ENCODE results near the gene LAMP1.
"Not testable (repeated sequence)": the region's sequence is repeated elsewhere in the genome, so short reads cannot be mapped to it uniquely, and the experiment has no call there.

Gene LAMP1, protein sequence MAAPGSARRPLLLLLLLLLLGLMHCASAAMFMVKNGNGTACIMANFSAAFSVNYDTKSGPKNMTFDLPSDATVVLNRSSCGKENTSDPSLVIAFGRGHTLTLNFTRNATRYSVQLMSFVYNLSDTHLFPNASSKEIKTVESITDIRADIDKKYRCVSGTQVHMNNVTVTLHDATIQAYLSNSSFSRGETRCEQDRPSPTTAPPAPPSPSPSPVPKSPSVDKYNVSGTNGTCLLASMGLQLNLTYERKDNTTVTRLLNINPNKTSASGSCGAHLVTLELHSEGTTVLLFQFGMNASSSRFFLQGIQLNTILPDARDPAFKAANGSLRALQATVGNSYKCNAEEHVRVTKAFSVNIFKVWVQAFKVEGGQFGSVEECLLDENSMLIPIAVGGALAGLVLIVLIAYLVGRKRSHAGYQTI

DNA sequence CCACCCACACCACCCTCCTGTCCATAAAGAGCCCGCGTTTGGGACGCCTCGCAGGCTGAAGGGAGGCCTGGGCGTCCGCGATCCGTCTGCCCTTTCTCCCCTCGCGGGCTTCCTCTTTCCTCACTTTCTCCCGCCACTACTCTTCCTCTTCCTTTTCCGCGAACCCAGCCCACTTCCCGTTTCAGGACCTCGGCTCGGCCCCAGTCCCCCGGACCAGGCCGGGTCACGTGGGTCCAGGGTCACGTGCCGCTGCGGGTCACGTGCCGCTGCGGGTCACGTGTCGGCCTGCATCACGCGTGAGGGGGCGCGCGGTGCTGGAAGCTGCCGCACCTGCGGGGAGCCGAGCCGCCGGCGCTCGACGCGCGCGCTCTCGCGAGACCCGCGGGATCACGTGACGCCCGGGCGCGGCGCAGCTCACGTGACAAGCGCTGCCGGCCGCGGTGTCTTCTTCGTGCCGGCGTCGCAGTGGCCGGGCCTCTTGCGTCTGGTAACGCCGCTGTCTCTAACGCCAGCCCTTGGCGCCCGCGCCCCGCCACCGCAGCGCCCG lies at the start of gene LAMP1:
Gene LAMP1 (plus strand): TSS at position 417 of the 547 bp plus-strand sequence. CDS start 196 bp downstream, outside the sequence.
- peak; percentile 71 for DNase-seq (ENCODE audit: low read depth)

DNA sequence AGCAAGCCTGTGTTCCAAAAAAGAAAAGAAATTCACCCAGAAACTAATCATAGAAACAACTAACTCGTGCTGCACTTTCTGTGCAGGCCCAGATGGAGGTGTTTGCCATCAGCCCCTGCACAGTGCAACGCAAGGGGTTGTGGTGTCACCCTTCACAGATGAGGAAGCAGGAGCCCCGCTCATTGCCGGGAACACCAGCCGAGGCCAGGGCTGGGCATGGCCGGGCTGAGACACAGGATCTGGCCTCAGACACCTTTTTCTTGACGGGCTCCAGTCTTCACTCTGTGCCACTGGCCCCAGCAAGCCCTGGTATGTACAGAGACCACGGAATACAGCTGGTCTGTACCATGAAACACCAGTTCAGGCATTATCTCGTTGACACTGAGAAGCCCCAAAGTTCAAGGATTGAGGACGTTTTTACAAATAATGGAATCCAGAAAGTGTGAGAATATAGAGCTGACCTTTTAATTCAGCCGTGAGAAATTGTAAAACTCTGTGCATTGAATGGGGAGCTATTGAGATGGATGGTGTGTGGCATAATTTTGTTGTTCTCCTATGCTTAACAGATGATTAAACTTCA lies 44.4 kb upstream of the LAMP1 start:
- no peak for DNase-seq (ENCODE audit: low read depth)

DNA sequence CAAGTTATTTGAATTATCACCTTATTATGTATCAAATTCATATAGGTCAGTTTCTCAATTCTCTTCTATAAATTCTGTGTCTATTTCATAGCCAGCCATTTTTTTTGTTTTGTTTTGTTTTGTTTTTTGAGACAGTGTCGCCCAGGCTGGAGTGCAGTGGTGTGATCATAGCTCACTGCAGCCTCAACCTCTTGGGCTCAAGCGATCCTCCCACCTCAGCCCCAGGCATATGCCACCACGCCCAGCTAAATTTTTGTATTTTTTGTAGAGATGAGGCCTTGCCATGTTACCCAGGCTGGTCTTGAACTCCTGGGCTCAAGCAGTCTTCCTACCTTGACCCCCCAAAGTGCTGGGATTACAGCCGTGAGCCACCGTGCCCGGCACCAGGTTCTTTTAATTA lies 39.1 kb upstream of the LAMP1 start:
- not testable (repeated sequence) for DNase-seq (ENCODE audit: low read depth)

DNA sequence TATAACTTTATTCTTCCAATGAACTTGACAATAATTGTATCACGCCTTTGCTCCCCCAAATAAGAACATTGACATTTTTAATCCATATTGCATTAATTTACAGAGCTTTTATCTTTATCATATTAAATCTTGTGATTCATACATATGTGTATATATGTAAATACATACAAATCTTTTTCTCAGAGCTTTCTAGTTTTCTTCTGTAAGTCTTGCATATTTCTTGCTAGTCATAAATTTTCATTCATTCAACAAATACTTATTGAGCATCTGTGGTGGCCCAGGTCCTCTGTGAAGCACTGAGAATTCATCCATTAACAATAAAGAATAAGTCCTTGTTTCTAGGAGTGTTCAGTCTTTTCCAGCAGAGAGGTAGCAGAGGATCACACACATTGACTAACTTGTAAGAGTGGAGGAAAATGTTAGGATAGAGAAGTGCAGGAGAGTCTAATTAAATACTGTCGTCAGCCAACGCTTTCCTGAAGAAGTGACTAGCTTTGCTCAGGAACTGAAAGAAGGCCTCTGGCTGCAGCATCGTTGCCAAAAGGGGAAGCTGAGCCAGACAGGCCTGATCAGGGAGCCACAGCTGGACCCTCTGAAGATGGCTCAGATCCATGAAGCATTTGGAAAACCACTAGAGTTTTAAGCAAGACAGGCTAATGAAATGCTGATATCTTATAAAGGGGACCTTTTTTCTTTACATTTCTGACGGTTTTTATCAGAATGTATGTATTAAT lies 38.6 kb upstream of the LAMP1 start:
- no peak for DNase-seq (ENCODE audit: low read depth)

DNA sequence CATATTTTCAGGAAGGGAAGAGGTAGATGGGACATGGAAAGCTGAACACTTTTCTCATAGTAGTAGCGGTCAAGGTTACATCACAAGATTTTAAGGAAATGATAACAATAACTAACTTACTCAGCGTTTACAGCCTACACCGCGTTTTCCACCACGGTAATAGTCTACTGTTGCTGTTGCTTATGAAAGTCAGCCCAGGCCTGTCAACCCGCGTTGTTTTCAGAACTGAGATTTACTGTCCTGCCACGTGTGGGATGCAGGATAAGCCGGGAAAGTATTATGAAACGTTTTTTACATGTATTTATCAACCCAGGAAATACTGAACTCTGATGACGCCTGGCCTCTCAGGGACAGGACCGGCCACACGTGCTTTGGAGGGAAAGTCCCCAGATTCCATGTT lies 36.0 kb upstream of the LAMP1 start:
- DNase-seq (ENCODE audit: low read depth) = no peak

DNA sequence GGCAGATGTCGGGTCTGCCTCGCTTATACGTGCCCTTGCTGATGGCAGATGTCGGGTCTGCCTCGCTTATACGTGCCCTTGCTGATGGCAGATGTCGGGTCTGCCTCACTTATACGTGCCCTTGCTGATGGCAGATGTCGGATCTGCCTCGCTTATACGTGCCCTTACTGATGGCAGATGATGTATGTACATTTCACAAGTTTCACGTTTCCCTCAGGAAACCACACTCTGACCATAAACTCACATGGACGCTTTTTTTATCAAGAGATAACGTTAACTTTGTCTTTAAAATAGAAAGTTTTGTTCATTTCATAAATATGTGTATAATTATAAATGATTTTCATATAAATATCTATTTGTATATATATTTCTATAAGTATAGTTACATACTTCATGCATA lies 34.0 kb upstream of the LAMP1 start:
- not testable (repeated sequence) for DNase-seq (ENCODE audit: low read depth)

DNA sequence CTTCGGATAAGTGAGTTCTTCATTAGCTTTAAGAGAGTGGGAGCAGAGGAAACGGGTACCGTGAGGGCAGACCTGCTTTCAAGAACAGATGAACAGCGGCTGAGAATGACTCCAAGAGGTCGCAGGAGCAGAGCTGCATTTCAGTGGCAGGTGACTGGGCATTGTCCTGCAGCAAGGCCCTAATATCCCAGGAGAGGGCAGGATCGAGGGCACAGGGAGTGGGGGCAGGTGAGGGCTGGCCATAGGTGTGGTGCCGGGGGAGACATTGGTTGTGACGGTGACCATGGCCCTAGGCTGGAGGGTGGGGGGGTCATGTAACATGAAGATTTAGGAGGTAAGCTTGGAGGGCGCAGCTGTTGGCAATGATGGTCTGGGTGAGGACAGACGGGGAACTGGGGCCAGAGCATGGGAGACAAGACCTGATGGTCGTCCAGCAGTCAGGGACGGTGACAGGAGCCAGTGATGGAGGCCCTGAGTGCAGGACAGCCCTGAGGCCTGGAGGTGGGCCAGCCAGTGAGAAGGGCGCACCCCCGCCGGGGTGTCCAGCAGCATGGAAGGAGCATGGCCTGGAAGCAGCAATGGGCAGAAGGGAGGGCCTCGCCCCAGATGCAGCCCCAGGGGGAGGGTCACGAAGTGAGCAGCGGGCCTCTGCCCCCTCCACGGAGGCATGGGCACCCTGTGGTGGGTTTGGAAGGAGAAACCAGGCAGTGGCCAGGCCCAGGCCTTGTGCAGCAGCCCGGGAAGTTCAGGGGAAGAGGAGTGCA lies 29.2 kb upstream of the LAMP1 start:
- DNase-seq (ENCODE audit: low read depth) = no peak

DNA sequence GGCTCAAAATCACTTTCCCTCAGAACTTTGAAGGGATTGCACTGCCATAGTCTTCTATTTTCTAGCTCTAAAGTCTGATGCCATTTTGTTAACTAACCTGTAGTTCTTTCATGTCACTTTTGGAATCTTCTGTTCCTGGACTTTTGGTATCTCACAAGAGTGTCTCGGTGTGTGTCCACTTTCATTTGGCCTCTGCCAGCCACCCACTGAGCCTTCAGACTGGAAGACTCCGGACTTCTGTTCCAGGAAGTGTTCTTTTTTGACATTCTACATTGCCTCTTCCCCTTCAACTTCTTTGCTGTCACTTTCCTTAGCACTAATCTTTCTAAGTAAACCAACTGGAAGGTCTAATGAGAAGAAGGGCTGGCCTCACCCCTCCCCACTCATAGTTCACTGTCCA lies 25.0 kb upstream of the LAMP1 start:
- DNase-seq (ENCODE audit: low read depth) = no peak

DNA sequence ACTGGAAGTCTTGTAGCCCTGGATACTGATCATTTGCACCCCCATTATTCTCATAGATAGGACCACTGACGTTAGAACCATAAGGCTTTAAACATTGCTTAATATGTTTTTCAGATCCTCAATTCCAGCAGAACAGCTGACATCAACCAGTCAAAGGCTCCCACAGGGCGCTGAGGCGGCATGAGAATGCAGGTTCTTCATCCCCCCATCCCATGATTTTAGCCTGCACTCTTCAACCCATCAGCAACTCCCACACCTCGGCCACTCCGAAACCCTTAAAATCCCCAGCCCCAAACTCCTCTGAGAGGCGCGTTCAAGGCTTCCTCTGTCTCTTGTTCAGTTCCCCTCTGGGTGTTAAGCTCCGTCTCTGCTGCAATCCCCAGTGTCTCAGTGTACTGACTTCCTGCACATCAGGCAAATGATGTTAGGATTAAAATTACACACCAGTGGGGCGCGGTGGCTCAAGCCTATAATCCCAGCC lies 24.3 kb upstream of the LAMP1 start:
- no peak for DNase-seq (ENCODE audit: low read depth)

DNA sequence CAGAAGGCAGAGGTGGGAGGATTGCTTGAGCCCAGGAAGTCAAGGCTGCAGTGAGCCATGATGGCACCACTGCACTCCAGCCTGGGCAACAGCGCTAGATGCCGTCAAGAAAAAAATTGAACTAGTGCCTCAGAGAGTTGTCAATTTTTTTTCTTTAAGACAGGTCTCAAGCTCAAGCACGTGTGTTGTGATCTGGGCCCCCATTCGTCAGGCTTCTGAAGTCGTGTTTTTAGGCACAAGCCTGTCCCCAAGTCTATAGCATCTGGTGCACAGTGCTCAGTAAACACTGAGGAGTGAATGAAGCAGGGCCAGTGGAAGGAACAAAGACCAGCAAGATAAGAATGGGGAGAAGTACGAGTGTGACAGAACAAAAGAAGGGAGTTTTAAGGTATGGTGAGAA lies 23.7 kb upstream of the LAMP1 start:
- no peak for DNase-seq (ENCODE audit: low read depth)

DNA sequence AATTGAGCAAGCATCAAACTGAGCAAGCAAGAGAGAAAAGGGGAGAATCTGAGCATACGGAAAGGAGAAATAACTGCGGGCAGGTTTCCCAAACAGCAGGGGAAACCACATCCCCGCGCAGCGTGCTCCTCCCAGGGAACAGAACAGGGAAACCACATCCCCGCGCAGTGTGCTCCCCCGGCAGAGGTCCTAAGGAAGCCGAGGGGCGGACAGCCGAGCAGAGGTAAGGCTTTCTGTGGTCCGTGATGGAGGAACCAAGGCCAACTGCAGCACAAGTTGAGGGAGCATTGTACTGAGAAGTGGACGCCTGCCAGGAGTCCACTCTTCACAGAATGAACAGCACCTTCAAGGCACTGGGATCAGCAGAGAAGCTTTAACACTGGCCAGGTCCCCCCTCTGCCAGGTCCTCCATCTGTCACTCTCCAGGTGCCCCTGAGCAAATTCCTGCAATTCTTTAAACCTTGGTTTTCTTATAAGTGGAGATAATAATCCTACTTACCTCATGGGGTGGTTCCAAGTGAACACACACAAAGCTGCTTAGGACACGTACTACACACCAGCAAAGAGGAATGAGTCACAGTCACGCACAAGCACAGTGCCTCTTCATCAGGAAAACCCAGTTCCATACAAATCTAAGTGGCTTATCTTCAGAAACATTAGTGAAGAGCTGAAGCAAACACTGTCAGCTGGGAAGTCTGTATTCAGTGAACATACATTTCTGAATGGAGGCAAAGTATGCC lies 23.0 kb upstream of the LAMP1 start:
- DNase-seq (ENCODE audit: low read depth) = peak; percentile 77

DNA sequence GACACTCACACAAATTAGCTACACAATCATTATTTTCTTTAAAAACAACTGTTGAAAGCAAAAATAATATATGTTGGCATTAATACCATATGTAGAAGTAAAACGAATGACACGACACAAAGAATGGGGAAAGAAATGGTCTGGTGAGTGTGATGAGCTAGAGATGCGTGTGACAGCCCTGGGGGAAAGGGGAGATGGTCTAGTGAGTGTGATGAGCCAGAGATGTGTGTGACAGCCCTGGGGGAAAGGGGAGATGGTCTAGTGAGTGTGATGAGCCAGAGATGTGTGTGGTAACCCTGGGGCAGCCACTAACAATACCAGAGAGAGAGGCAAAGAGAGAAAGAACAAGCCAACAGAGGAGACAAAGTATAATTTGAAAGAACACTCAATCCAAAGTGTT lies 22.3 kb upstream of the LAMP1 start:
- no peak for DNase-seq (ENCODE audit: low read depth)

DNA sequence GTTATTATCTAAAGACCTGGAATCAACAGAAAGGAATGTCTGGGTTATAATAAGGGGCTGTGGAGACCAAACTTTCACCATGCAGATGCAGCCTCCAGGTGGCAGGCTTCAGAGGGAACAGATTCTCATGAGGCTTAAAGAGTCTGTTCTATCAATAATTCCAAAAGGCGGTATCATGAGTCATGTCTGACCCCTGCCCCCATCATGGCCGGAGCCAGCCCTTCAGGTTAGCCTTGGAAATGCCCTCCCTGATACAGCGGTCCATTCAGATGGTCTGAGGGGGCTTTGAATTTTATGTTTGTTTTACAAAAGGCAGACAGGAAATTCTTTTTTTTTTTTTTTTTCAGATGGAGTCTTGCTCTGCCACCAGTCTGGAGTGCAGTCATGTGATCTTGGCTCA lies 21.7 kb upstream of the LAMP1 start:
- DNase-seq (ENCODE audit: low read depth) = peak; percentile 27

DNA sequence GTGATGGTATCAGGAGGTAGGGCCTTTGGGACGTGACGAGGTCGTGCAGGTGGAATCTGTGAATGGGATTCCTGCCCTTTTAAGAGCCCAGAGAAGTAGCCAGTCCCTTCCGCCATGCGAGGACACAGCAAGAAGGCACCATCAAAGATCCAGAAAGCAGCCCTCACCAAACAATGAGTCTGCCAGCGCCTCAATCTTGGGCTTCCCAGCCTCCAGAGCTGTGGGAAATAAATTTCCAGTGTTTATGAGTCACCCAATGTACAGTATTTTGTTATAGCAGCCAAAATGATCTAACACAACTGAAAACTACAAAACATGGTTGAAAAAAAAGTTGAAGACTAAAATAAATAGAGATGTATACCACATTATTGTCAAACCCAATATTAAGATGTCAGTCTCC lies 16.9 kb upstream of the LAMP1 start:
- no peak for DNase-seq (ENCODE audit: low read depth)

DNA sequence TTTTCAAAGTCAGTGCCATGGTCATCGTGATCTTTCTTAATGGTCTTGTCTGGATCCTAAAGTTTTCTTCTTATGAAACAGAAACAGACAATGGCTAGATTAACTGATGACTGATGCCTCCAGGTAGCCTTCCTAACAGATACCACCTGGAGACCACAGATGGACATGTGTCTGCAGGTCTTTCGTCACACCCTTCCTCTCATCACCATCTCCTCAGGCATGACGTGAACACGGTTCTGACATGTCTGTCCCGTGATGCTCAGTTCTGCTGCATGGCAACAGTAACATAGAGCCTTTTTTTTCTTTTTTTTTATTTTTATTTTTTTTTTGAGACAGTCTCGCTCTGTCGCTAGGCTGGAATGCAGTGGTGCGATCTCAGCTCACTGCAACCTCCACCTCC lies 13.1 kb upstream of the LAMP1 start:
- no peak for DNase-seq (ENCODE audit: low read depth)

DNA sequence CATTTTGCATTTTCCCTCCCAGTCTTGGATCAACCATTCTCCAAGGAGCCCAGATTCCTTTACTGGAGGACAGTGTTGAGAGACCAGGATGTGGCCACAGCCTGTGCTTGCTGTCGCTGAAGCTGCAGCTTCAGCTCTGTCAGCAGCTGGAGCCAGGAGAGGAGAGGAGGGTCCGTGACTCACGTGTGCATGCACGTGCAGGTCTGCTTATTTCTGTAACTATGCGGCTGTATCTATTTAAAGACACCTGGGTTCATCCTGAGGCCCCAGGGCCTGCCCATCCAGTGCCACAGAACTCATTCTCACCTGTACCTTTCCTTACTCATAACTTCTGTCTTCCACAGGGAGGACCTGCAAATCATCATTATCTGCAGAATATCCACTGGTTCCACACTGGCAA lies 8.2 kb upstream of the LAMP1 start:
- DNase-seq (ENCODE audit: low read depth) = no peak

DNA sequence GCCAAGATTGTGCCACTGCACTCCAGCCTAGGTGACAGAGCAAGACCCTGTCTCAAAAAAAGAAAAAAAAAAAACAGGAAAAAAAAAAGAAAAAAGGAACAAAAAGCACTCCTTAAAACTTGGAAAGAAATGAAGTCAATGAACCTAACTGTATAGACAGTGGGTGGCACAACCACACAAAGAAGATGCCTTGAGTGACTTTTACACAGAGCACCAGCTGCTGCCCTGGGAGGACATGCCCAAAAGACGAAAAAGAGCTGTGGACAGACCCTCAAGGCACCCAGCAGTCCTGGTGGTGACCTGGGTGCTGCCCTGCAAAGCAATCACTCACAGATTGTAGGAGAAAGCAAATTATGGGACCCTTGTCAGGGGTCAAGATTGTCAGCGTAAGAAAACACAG lies 5.9 kb upstream of the LAMP1 start:
- DNase-seq (ENCODE audit: low read depth) = no peak

DNA sequence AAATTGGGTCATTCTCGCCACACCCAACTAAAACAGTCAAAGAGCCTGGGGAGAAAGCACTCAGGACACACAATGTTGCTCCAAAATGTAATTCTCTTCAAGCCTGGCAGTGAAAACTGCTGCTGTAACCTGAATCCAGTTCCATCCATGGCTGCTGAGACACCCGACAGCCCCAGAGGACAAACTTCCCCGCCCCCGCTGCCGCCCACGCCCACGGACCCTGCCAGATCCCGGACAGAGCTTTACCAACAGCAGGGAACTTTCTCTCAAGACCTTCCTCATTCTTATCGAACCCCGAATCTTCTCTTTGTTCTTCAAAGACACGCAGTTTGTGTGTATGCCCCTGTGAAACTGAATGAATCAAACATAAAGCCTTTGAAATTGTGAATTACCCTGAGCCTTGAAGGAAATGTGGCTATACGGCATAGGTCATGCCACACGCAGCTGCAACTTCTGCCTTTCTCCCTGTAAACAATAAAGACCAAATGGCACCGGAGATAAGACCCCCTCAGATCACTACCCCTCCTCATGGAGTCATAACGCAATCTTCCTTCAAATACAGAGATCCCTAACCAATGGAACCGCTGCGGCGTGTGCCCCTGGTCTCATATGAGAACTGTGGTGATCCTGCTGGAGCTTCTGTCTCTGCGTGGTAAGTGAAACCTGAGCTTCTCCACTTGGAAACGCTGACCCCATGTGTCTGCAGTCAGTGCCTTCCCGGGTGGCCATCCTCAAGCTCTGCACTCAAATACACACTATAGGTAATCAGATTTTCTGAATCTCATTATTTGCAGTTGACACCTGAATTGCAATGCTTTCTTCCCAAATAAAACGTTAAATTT lies 4.8 kb upstream of the LAMP1 start:
- no peak for DNase-seq (ENCODE audit: low read depth)

DNA sequence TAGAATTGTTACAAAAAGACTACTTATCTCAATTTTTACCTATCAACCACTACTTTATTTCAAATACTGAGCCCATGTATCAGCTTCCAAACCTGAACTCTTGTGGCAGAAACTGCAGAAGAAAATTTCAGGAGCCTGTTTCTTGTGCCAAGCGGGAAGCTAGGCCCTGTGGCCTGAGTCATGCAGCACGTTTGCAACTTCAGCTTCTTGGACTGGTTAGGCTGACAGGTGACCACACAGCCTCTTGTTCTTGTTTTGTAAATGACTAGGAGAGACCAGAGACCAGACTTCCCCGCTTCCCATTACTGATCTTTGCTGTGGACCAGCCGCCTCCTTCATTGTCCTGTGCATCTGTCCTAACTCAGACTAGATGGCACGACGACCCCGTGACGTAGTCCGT lies 3.4 kb upstream of the LAMP1 start:
- no peak for DNase-seq (ENCODE audit: low read depth)

DNA sequence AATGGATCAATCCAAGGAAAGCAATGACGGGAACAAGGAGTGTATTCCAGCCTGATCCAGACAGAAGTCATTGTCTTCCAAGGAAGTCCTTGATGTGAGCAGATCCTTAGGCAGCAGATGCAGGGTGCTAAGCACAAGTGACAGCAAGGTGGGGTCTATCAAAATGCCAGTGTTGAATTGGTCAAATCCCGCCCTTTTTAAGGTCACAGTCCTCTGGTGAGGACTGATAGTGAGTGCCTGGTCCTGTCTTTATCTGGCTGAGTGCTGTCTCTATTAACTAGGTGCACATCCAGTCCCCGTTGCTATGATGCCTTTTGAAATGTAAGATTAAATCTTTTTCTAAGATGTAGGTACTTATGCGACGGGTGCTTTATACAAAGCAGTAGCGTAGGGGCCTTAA lies 1.3 kb upstream of the LAMP1 start:
- no peak for DNase-seq (ENCODE audit: low read depth)
